Right forelimb (tissue), 1 donor: Measurements from ENCODE around the gene FOXA3.
"Not testable (repeated sequence)": the region's sequence is repeated elsewhere in the genome, so short reads cannot be mapped to it uniquely, and the experiment has no call there.

Experiments used
- DNase-seq: peaks from one replicate; pipeline ENCODE4 v3.0.0-alpha.2; 2018

Gene FOXA3

GRCh38 chr19:45876411-45877197 is 12.5 kb downstream of the FOXA3 start:
- peak; percentile 86 for DNase-seq

DNA sequence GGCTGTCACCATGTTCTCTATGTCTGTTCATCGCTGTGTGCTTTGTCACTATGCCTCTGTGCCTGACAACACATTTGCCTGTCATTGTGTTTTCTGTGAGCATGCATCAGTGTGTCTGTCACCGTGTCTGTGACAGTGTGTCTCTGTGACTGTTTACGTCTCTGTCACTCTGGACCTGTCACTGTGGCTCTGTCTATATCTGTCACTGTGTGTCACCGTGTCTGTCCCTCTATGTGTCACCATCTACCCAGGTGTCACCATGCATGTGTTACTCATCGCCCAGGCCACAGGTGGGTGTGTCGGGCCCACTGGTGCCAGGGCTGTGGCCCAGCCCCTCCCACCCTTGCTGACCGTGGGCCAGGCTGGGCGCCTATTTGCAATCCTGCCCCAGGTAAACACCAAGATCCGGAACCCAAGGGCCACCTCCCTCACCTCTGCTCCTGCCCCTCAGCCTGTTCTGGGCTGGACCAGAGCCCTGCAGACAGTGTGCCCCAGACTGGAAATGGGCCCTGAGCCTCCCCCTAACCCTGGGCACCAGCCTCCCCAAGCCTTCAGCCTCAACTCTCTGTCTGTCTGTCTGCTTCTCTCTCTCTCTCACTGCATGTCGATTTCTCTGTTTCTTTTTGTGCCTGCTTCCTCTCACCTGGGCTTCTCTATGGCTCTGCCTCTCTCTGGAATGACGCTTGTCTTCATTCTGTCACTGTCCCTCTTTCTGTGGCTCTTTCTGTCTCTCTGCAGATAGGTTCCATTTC is 14.1 kb downstream of the FOXA3 start:
- DNase-seq, result no peak

DNA sequence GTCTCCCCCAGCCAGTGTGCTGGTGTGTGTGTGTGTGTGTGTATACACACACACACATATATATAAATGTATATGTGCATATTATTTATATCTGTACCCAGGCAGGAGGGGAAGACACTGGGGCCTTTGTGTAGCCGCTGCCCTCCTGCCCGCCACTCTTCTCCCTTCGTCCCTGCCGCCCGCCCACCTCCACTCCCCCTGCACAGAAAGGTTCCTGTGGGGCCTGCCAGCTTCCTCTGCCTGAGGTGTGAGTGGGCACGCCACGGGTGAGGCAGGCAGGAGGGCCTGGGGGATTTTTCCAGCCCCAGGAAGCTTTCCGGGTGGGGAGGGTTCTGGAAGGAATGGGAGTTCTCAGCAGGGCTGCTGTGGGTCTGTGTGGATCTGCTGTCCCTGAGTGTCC is 14.9 kb downstream of the FOXA3 start:
- DNase-seq, result peak; percentile 66

DNA sequence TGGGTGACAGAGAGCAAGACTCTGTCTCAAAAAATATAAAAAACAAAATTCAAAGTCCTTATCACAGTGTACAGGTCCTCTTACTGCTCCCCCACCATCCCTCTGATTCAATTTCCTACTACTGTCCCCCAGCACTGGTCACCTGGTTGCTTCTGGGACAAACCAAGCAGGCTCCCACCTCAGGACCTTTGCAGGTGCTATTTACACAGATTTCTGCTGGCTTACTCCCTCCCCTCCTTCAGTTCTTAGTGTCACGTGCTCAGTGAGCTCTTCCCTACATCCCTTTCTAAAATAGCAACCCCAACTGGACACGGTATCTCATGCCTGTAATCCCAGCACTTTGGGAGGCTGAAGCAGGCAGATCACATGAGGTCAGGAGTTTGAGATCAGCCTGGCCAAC is 15.8 kb downstream of the FOXA3 start:
- DNase-seq, result no peak

- DNase-seq, result no peak
Observed at GRCh38 chr19:45881082-45881908, 17.2 kb downstream of the FOXA3 start.

- no peak for DNase-seq
Observed at GRCh38 chr19:45881909-45882528, 17.9 kb downstream of the FOXA3 start.

DNA sequence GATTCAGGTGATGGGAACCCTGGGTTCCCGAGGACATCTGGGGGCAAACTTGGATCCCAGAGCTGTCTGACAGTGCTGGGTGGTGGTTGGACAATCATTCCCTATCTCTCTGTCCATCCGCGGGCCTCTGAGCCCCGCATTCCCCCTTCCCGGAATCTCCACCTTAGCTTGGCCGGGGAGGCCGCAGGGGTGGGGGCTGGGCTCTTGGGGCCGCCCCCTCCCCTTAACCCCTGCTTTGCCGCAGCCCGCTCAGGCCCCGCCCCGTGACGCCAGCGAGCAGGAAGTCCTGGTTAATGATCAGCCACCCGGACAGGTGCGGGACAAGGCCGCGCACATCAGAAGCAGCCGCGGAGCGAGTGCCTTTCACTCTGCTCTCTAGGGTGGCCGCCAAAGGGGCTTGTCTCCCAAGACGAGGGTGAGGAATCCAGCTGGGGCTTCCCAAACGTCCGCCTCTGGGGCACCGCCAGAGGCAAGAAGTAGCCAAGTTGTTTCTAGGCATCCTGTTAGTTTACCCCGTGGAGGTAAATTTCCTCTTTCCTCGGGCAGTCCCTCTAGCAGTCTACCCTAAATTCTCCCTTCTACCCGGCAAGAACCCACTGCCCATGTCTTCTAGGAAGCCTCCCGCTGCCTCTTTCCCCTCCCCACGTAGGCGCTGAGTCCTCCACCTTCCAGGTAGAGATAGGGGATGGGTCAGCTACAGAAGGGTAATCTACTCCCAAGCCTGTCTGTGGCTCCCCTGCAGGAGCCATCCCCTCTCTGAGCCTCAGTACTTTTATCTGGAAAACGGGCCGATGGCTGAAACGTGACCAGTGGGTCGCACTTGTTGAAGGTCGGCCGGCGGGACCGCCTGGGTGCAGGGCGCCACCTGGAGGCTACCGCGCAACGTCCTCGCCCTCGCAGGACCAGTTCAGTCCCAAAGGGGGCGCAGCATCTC is 18.8 kb downstream of the FOXA3 start:
- DNase-seq, result peak; percentile 89

- DNase-seq, result no peak
Observed at GRCh38 chr19:45883586-45883880, 19.4 kb downstream of the FOXA3 start.

- DNase-seq, result no peak
Observed at GRCh38 chr19:45883881-45884681, 20.0 kb downstream of the FOXA3 start.

- DNase-seq, result no peak
Observed at GRCh38 chr19:45884682-45885555, 20.8 kb downstream of the FOXA3 start.

- peak; percentile 96 for DNase-seq
Observed at GRCh38 chr19:45885556-45886426, 21.7 kb downstream of the FOXA3 start, which contains the start of gene IRF2BP1. IRF2BP1 (minus strand) TSS chr19:45886141; CDS start chr19:45885774, 367 bp downstream.

- DNase-seq, result peak; percentile 96
Observed at GRCh38 chr19:45886427-45887199, 22.5 kb downstream of the FOXA3 start.

DNA sequence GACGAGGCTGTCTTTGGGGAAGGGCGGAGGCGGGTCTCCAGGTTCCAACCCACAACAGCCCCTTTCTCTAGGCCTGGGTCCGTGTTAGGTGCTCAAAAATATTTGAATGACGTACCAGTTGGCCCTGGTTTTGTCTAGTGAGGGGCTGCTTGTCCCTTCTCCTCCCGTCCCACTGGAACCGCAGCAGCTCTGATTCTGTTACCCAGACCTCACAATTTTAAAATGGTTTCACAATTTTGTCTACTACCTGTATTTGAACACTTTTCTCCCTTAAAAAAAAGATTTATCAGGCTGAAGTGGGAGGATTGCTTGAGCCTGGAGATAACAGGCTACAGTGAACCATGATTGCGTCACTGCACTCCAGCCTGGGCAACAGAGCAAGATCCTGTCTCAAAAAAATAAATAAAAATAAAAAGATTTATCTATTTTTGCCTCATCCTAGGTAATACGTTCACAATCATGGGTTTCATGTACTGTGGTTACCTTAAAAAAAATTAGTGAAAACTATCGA is 23.1 kb downstream of the FOXA3 start:
- DNase-seq, result no peak

DNA sequence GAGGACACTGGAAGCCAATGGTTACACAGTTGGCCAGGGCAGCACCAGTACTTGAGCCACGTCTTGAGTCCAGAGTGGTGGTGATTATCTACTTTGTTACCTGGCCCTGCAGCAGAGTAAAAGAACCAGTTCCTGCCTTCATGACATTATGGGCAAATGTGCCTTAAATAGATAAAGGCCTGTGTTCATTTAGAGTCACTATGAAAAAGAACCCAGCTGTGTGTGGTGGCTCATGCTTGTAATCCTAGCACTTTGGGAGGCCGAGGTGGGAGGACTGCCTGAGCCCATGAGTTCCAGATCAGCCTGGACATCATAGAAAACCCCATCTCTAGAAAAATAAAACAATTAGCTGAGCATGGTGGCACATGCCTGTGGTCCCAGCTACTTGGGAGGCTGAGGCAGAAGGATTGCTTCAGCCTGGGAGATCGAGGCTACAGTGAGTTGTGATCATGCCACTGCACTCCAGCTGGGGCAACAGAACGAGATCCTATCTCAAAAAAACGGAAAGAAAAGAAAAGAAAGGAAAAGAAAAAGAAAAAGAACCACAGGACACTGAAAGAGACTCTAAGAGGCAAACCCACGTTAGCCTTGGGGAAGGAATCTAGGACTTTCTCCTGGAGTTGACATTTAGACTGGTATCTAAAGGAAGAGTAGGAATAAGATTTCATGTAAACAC is 25.2 kb downstream of the FOXA3 start:
- no peak for DNase-seq

GRCh38 chr19:45890877-45891276 is 26.8 kb downstream of the FOXA3 start:
- DNase-seq, result no peak

DNA sequence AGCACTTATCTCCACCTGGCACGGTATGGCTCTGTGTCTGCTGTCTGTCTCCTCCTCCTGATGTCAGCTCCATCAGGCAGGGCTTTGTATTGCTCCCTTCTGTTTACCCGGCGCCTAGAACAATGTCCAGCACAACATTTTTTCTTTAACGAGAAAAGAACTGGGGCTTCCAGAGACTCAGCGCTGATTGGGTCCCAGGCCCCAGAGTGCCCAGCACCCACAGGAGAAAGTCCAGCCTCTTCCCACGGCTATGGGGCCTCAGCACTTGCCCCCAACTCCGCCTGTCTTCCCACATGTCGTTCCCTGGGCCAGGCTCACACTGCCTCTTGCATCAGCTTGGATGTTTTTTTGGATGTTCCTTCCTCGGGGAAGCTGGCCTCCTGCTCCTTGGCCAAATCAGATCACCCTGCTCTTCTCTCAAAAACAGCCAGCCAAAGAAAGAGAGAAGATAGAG is 31.4 kb downstream of the FOXA3 start:
- no peak for DNase-seq

GRCh38 chr19:45895983-45896599 is 32.0 kb downstream of the FOXA3 start:
- DNase-seq, result not testable (repeated sequence)
